CD4-positive, alpha-beta T cell treated with Interleukin-17A for 1 hour (primary cell): Measurements from ENCODE around the gene MAP3K13.

Source experiments
- DNase-seq: peaks from one replicate; pipeline ENCODE4 v3.0.0-alpha.2; 2020

Gene MAP3K13

DNA sequence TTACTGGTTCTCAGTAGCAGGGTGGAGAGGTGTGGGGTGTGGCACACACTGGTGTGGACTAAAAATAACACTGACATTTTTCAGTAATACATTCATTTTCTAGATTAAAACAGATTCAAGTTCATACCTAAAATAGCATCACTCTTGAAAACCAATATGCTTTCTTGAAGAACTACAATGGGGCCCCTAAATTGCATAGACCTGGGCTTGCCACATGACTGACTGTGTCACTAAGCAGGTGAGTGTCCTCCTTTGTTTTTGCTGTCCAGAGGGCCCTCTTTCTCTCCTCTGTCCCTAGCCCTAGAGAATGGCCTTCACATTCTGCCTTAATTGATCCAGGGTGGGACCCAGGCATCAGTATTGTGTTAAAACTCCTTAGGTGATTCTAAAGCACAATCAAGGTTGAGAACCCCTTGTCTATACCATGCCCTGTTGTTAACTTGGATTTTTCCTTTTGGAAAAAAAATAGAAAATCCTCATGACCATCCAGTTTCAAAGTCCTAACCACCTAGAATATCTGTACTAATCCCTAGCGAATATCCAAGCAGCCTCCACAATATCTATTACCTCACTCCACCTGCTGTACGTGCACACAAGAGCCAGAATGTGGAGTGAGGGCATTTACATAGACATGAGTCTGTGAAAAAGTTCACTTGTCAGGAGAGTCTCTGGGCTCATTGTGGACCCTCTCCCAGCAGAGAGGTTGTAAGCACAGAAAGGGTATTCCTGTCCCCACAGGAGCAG is 154.6 kb downstream of the MAP3K13 start:
- DNase-seq = no peak

DNA sequence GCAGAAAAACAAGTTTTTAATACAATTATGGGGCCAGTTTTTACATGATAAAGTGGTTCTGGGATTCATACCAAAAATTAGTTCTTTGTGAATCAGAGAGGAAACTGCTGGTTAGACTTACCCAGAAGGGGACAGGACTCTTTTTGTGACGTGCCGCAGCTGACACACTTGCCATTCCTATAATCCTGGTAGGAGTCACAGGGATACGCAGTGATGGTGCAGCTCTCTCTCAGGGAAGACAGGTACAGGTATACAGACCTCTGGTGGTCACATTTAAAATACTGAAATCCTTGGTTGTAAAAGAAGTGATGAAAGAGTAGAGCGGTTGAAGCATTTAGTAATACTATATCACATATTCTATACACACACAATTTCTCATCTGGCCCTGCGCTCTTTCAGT is 156.1 kb downstream of the MAP3K13 start:
- DNase-seq = no peak

DNA sequence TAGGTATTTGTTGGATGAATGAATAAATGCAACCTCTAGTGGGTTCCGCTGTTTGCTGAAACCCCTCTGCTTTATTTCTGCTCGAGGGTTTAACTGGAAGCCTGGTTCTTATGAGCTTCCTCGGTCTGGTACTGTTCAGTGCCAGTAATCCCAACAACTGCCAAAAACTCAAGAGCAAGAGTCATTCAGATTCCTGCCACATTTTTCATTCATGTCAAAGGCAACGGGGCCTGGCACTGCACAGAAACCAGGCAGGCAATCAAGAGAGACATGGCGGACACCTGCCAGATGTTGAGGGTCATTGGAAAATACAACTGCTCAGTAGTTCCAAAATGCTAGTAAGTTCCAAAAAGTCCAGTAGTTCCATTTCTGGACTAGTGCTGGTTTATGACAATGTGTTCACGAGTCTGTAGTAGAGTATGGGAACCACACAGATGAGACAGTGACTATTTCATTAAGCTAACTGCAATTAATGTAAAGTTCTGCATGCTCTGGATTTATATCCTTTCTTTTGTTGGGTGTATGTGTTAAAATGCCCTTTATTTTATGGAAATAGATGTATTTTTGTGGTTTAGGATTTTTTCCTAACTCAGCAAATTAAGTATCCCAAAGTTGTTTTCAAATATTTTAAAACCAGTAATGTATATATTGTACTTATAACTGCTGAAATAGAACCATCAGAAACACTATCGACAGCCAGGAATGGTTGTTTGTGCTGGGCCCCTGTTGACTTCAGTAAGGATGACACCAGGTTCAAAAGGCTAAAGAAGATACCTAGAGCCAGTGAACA is 158.6 kb downstream of the MAP3K13 start:
- DNase-seq = no peak

DNA sequence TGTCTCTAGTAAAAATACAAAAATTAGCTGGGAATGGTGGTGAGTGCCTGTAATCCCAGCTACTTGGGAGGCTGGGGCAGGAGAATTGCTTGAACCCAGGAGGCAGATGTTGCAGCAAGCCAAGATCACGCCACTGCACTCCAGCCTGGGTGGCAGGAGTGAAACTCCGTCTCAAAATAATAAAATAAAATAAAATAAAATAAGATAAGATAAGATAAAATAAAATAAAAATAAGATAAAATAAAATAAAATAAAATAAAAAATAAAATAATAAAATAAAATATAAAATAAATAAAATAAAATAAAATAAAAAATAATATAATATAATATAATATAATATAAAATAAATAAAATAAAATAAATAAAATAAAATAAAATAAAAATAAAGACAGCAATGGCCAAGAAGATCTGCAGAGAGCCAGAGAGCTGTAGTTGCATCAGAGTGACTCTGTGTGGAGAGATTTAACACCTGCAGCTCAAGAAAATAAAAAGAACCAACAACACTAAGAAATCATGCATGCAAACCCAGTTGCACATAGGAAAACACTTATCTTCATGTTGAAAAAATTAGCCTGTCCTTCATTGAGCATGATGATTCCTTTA is 163.5 kb downstream of the MAP3K13 start:
- DNase-seq = no peak

DNA sequence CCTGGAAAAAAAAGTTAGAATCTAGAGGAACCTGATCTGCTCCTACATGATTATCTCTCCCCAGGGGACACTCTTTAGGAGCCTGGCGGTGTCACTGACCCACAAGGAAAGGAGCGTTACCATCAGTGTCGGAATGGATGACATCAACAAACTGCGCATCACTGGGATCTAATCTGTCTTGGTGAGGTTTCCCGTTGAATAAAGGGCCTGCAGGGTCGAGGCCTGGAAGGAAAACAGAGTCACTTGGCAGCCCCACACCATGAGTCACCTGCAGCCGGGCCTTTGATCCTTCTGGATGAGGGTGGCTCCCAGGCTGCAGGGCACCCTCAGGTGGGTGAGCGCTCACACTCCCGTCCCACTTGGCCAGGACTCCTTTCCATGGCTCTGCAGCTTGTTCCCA is 164.4 kb downstream of the MAP3K13 start:
- DNase-seq = no peak

DNA sequence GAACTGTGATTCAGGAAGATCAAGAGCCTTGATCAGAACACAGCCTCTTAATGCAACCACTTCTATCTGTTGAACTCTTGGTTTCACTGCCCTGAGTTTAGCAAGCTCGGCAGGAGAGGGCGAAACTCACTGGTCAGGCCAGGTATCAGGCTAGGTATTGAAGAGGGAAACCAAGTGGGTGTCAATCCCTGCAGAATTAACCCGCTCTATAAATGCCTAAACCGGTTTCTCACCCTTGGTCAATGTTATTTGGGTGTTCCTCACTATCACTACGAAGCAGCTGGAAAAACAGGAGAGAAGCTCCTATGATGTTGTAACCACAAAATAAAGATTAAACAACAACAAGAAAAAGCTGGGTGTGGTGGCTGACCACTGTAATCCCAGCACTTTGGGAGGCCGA is 165.6 kb downstream of the MAP3K13 start:
- no peak for DNase-seq

DNA sequence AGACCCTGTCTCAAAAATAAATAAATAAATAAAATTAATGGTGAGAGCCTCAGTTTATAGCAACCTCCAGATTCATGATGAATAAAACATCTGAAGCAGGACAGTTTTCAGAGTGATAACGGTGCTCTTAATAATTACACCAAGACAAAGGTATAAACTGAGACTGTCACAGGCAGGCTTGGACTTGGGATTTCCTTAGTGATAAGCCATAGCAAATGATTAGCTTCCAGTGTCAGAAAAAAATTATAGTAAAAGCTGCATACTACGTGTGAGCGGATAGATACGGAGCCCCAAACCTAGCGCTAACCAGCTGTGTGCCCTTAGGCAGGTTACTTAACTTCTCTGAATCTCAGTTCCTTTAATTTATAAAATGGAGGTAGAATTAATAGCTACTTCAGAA is 167.9 kb downstream of the MAP3K13 start:
- no peak for DNase-seq

DNA sequence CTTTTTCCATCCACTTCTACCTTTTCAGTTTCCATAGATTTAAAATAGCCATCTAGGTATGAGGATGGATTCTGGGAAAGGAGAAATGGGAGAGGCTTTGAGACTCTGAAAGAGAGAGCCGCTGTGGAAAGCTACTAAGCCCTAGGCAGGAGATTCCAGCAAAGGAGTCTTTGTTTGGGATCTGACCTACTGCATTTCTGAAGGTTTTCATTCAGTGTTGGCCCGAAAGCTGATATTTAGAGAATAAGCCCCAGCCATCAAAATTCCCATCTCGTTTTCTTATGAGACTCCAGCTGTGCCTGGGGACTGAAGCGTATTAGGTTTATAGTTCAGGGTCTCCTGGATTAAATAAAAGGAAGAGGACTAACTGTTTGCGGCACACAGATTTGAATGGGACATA is 170.0 kb downstream of the MAP3K13 start:
- no peak for DNase-seq

DNA sequence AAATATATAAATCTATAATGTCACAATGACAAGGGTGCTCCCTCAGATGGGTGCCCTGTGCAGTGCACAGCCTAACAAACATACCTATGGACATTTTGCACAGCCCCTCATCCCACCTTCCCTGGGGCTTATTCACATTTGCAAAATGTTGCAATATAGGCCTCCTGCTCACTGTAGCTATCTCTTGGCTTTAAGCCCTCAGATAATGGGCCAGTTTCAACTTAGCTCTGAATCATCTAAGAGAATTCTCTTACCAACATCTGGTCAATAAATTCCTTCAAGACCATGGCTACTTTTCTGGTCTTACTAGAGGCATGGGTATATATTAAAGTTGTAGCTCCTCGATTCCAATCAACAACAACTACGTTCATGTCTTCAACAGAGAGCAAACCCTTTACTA is 171.6 kb downstream of the MAP3K13 start:
- DNase-seq = no peak

DNA sequence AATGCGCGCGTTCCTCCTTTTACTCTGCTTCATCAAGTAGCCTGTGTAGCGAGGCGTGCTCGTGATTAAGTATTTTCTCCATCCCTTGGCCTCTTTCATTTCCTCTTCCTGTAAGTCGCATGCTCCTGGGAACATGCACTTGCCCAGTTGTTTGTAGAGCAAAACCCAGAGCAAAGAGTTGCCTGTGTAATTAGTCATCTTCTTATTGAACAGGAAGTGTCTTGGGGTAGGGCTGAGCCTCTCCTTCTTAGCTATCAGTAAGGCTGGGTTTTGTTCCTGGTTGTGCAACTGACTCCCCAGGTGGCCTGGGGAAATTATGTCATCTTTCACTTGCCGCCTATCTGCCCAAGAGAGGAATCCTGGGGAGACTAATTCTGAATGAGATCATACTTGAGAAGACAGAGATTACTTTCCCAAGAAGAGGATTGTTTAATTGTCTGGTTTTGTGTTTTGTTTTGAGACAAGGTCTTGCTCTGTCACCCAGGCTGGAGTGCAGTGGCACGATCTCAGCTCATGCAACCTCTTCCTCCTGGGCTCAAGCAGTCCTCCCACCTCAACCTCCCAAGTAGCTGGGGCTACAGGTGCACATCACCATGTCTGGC is 174.5 kb downstream of the MAP3K13 start:
- DNase-seq = peak; percentile 32
